IMR-90 (cell line): ENCODE results near the gene DRD3. TPM values are rescaled to one million over a fixed set of nuclear protein-coding genes. Genes with fewer than 3 reads are reported as not detected.

ENCODE experiments used
- ATAC-seq: fragments of 200-7000 bp; cut with Tn5 transposase; 2 replicates; pipeline ENCODE4 v1.9.1; 2020; ENCODE audit warnings: low read depth, mild to moderate bottlenecking, moderate library complexity
- BruUV-seq: library from RNA; stranded (reverse); fragments of 400-500 nt; replicated peaks from 2 replicates; lab custom pipeline; 2021; lab: Mats Ljungman, UMichigan
- CTCF ChIA-PET: fragments of 300-600 bp; formaldehyde crosslinking; extraction: SDS; loops from one replicate; lab custom pipeline; 2021; ENCODE audit warnings: antibody characterized with exemption; lab: Yijun Ruan, JAX
- POLR2A ChIA-PET: fragments of 300-600 bp; sonication (Branson Sonifier 250); formaldehyde crosslinking; loops from one replicate; lab custom pipeline; 2022; ENCODE audit warnings: antibody characterized with exemption; ENCODE audit not compliant: unreplicated experiment; lab: Charles Lee
- DNase-seq: peaks from one replicate; pipeline ENCODE4 v3.0.0; 2013
- H2AFZ ChIP-seq: replicated peaks from 2 replicates; pipeline ENCODE3; 2013; ENCODE audit warnings: low read length, mild to moderate bottlenecking; ENCODE audit not compliant: poor library complexity
- H2AK5ac ChIP-seq: 2 replicates; pipeline ENCODE4 v1.6.1; 2013; ENCODE audit warnings: low read depth, low read length, inconsistent platforms
- H2AK9ac ChIP-seq: replicated peaks from 2 replicates; pipeline ENCODE3; 2013; ENCODE audit warnings: mild to moderate bottlenecking, low read depth, low read length, moderate library complexity; ENCODE audit not compliant: poor library complexity
- H2BK120ac ChIP-seq: 2 replicates; pipeline ENCODE4 v1.6.1; 2013; ENCODE audit warnings: low read depth, low read length, inconsistent platforms
- H2BK15ac ChIP-seq: 3 replicates; pipeline ENCODE4 v1.6.1; 2013; ENCODE audit warnings: low read depth, low read length, inconsistent platforms
- H2BK20ac ChIP-seq: 2 replicates; pipeline ENCODE4 v1.6.1; 2013; ENCODE audit warnings: low read depth, mild to moderate bottlenecking, inconsistent platforms, low read length, moderate library complexity
- H2BK5ac ChIP-seq: 2 replicates; pipeline ENCODE4 v1.6.1; 2013; ENCODE audit warnings: mild to moderate bottlenecking, low read depth, low read length, inconsistent platforms; ENCODE audit not compliant: poor library complexity, severe bottlenecking
- H3K14ac ChIP-seq: replicated peaks from 2 replicates; pipeline ENCODE4 v1.6.1; 2013; ENCODE audit warnings: low read depth, low read length, inconsistent platforms
- H3K18ac ChIP-seq: 2 replicates; pipeline ENCODE4 v1.6.1; 2013; ENCODE audit warnings: low read depth, low read length, control low read depth
- H3K23ac ChIP-seq: 2 replicates; pipeline ENCODE4 v1.6.1; 2013; ENCODE audit warnings: low read depth, low read length, inconsistent platforms
- H3K27ac ChIP-seq: 2 replicates; pipeline ENCODE4 v1.5.1; 2013; ENCODE audit warnings: mild to moderate bottlenecking, control low read depth, low read length; ENCODE audit not compliant: insufficient read depth
- H3K27me3 ChIP-seq: 2 replicates; pipeline ENCODE4 v1.6.1; 2013; ENCODE audit warnings: low read length; ENCODE audit not compliant: control insufficient read depth, insufficient read depth
- H3K36me3 ChIP-seq: 2 replicates; pipeline ENCODE4 v1.6.1; 2013; ENCODE audit warnings: low read length, mixed read lengths; ENCODE audit not compliant: control insufficient read depth, insufficient read depth
- H3K4ac ChIP-seq: 2 replicates; pipeline ENCODE4 v1.6.1; 2013; ENCODE audit warnings: low read depth, low read length, inconsistent platforms
- H3K4me1 ChIP-seq: 2 replicates; pipeline ENCODE4 v1.6.1; 2013; ENCODE audit warnings: low read length, mixed read lengths; ENCODE audit not compliant: control insufficient read depth, insufficient read depth
- H3K4me2 ChIP-seq: 2 replicates; pipeline ENCODE4 v1.6.1; 2013; ENCODE audit warnings: low read depth, mild to moderate bottlenecking, control low read depth, low read length, moderate library complexity
- H3K4me3 ChIP-seq: 2 replicates; pipeline ENCODE4 v1.5.1; 2013; ENCODE audit warnings: low read depth, mild to moderate bottlenecking, control low read depth, low read length, moderate library complexity; ENCODE audit not compliant: insufficient read depth
- H3K56ac ChIP-seq: 2 replicates; pipeline ENCODE4 v1.6.1; 2013; ENCODE audit warnings: low read length, inconsistent platforms; ENCODE audit not compliant: insufficient read depth; ENCODE audit errors: extremely low read depth
- H3K79me1 ChIP-seq, 2 experiments: 2 replicates each; pipeline ENCODE4 v1.6.1; 2013; ENCODE audit warnings: low read length in 2 of 2, inconsistent platforms in 1 of 2, low read depth in 1 of 2
- H3K9ac ChIP-seq: 2 replicates; pipeline ENCODE4 v1.6.1; 2013; ENCODE audit warnings: low read depth, low read length, control low read depth
- H3K9me1 ChIP-seq: 2 replicates; pipeline ENCODE4 v1.6.1; 2013; ENCODE audit warnings: low read length, inconsistent platforms; ENCODE audit not compliant: insufficient read depth
- H3K9me3 ChIP-seq: 2 replicates; pipeline ENCODE4 v1.6.1; 2013; ENCODE audit warnings: low read length; ENCODE audit not compliant: control insufficient read depth, insufficient read depth
- H4K20me1 ChIP-seq: 2 replicates; pipeline ENCODE4 v1.6.1; 2013; ENCODE audit warnings: low read length, inconsistent platforms; ENCODE audit not compliant: insufficient read depth
- H4K5ac ChIP-seq: 2 replicates; pipeline ENCODE4 v1.6.1; 2013; ENCODE audit warnings: mild to moderate bottlenecking, low read depth, low read length, control low read depth
- H4K8ac ChIP-seq, 2 experiments: 2 replicates each; pipeline ENCODE4 v1.6.1; 2013; ENCODE audit warnings: low read depth in 2 of 2, low read length in 2 of 2, control low read depth in 1 of 2, inconsistent platforms in 1 of 2
- H4K91ac ChIP-seq: 2 replicates; pipeline ENCODE4 v1.6.1; 2013; ENCODE audit warnings: low read depth, low read length, inconsistent platforms; ENCODE audit not compliant: insufficient read depth
- RCOR1 ChIP-seq: IDR thresholded peaks from 2 replicates; pipeline ENCODE4 v1.6.1; 2012; ENCODE audit warnings: mild to moderate bottlenecking, low read length, improper control_type of control experiment; ENCODE audit not compliant: insufficient replicate concordance
- WGBS, 2 experiments: methylation state at CpG; one replicate each; pipeline versions ENCODE4 v1.1.5 to v1.1.7; 2013; ENCODE audit warnings: missing lambda C conversion rate in 2 of 2; ENCODE audit not compliant: insufficient read length in 1 of 2; ENCODE audit errors: extremely low coverage in 2 of 2; 5-methylcytosine and 5-hydroxymethylcytosine counted together
- dilution Hi-C: fragments of 300-500 bp; cut with HindIII; formaldehyde crosslinking; loops from one replicate; pipeline ENCODE4 v1.14.3; 2018; ENCODE audit warnings: low sequenced_read_pairs; ENCODE audit not compliant: unreplicated experiment
- in situ Hi-C: fragments of 300-500 bp; cut with MboI; formaldehyde crosslinking; loops from 3 replicates; pipeline ENCODE4 v1.14.3; 2019; ENCODE audit warnings: low sequenced_read_pairs, inconsistent platforms, mixed read lengths
- intact Hi-C: fragments of 100-400 bp; cut with micrococcal nuclease; formaldehyde crosslinking; loops from 2 replicates; pipeline ENCODE4 v1.10.0; 2022
- polyA plus RNA-seq, 3 experiments: library from polyadenylated mRNA; depleted of rRNA; stranded (reverse); fragments of >200 nt; gene quantifications; 2 replicates each; pipeline ENCODE4 v1.2.3, GENCODE V29; 2012; ENCODE audit warnings: low replicate concordance in 1 of 3
- total RNA-seq: library from RNA; depleted of rRNA; stranded (reverse); fragments of >200 nt; gene quantifications from 2 replicates; pipeline ENCODE4 v1.2.3, GENCODE V29; 2012

The DRD3 gene
- total and polyA plus RNA-seq, 2 of the 4 experiments (the other 2 are of a cell fraction): not detected

DNA sequence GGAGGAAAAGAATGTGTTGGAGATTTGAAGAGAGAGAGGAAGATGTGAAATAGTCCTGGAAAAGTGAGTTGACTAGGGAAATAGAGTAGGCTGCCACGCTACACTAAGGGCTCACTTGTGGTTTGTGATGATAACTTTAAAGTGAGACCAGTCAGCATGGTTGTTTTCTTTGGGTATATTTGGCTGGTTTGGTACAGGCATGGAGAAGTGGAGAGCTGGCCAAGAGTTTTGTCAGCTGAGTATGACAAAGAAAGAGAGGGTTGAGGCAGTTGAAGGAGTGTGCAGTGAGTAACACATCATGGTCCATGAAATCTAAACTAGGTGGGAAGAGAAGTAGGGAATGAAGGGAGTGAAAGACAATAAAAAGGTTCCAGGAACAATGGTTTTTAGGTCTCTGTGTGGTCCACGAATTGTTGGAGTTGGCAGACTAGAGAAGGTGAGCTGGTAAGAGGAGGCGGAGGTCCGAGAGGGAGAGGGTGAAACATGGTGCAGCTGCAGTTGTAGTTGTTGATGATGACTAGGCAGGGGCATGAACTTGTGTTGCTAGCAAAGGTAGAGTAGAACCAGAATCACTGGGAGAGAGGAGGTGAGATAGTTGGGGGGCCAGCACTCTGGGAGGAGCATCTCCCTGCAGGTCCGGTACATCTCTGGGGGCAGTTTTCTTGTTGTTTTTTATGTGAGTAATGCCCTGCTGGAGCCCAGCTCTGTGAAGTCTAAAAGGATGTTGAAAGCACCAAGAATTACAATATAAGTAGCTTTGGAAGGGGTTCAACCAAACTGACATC lies 37.5 kb upstream of the DRD3 start:
- H3K79me1 ChIP-seq: no peaks in the 10 kb centered on the region
- peak; percentile 19 for DNase-seq

More for the DNA sequence above, 37.5 kb upstream of the DRD3 start:
- Histone ChIP-seq H2AFZ (no peak overlapping the region), H4K91ac (no peak overlapping the region), H3K27me3 (peaks cover 22% of the 10 kb centered on the region), H3K14ac (no peak overlapping the region), H3K23ac (no peak overlapping the region), H2BK5ac (no peak overlapping the region), H3K56ac (no peak overlapping the region), H2BK20ac (no peak overlapping the region), H3K18ac (no peak overlapping the region), H3K27ac (no peak overlapping the region), H3K36me3 (no peaks in the 10 kb centered on the region), H3K4me1 (no peaks in the 10 kb centered on the region), H3K4me2 (no peak overlapping the region), H2BK15ac (no peak overlapping the region), H4K5ac (no peak overlapping the region), H3K4ac (no peak overlapping the region), H2BK120ac (no peak overlapping the region), H3K4me3 (no peak overlapping the region), H4K20me1 (no peaks in the 10 kb centered on the region), H2AK5ac (no peak overlapping the region), H3K9me1 (no peaks in the 10 kb centered on the region), H3K9me3 (no peaks in the 10 kb centered on the region), H4K8ac (no peak overlapping the region), H3K9ac (no peak overlapping the region), H2AK9ac (no peak overlapping the region)
- BruUV-seq: no TSS peak
- intact Hi-C loops (no loop called here), dilution Hi-C loops (no loop called here), in situ Hi-C loops (no loop called here)
- ChIA-PET POLR2A (no interaction called here), CTCF (no interaction called here)
- 73% methylated on average over 4 of the region's 5 CpGs; no CpG with 5 or more reads in 1 of the 2 experiments for WGBS, 2 experiments
- ATAC-seq: no peak
- no peak for TF ChIP-seq RCOR1
